Neuronal stem cell (in vitro differentiated cells): Measurements from ENCODE around the gene ROR1.

Experiments used
- DNase-seq: peaks from one replicate; pipeline ENCODE4 v3.0.0-alpha.2; 2013; ENCODE audit warnings: low spot score
- H2AFZ ChIP-seq: one replicate; pipeline ENCODE4 v1.6.1; 2013; ENCODE audit warnings: mild to moderate bottlenecking, low read length, inconsistent platforms
- H2AK5ac ChIP-seq: 2 replicates; pipeline ENCODE4 v1.6.1; 2013; ENCODE audit warnings: low read depth, mild to moderate bottlenecking, inconsistent platforms, low read length, moderate library complexity, mixed read lengths
- H2BK120ac ChIP-seq: 2 replicates; pipeline ENCODE4 v1.6.1; 2013; ENCODE audit warnings: low read depth, mild to moderate bottlenecking, inconsistent platforms, low read length, moderate library complexity, mixed read lengths
- H2BK12ac ChIP-seq: one replicate; pipeline ENCODE4 v1.6.1; 2013; ENCODE audit warnings: low read length, inconsistent platforms
- H2BK15ac ChIP-seq: 2 replicates; pipeline ENCODE4 v1.6.1; 2013; ENCODE audit warnings: mild to moderate bottlenecking, low read length, inconsistent platforms, mixed read lengths
- H2BK5ac ChIP-seq: one replicate; pipeline ENCODE4 v1.6.1; 2013; ENCODE audit warnings: inconsistent platforms, mild to moderate bottlenecking, low read length, moderate library complexity
- H3K14ac ChIP-seq: one replicate; pipeline ENCODE4 v1.6.1; 2013; ENCODE audit warnings: low read length, inconsistent platforms
- H3K18ac ChIP-seq: 2 replicates; pipeline ENCODE4 v1.6.1; 2013; ENCODE audit warnings: low read length, inconsistent platforms
- H3K23ac ChIP-seq: 2 replicates; pipeline ENCODE4 v1.6.1; 2013; ENCODE audit warnings: low read depth, mild to moderate bottlenecking, mixed read lengths, low read length, inconsistent platforms; ENCODE audit not compliant: poor library complexity
- H3K27ac ChIP-seq: replicated peaks from 3 replicates; pipeline ENCODE4 v1.5.1; 2013; ENCODE audit warnings: low read length, inconsistent platforms
- H3K27me3 ChIP-seq, 3 experiments: 2 replicates each; pipeline ENCODE4 v1.6.1; 2013; ENCODE audit warnings: low read length in 3 of 3, mild to moderate bottlenecking in 2 of 3, inconsistent platforms in 1 of 3, low read depth in 1 of 3, mixed read lengths in 1 of 3, moderate library complexity in 1 of 3; ENCODE audit not compliant: control insufficient read depth in 3 of 3, insufficient read depth in 3 of 3
- H3K36me3 ChIP-seq, 2 donors: replicated peaks in 1 of 2; 2 replicates each; pipeline ENCODE4 v1.6.1; 2013; ENCODE audit warnings: low read length in 2 of 2; ENCODE audit not compliant: control insufficient read depth in 2 of 2, insufficient read depth in 2 of 2
- H3K4ac ChIP-seq: 2 replicates; pipeline ENCODE4 v1.6.1; 2013; ENCODE audit warnings: inconsistent platforms, mild to moderate bottlenecking, low read length, moderate library complexity
- H3K4me1 ChIP-seq, 2 donors: 1 replicate in 1 of 2; 2 replicates in 1 of 2; pipeline ENCODE4 v1.6.1; 2013; ENCODE audit warnings: low read length in 2 of 2, low read depth in 1 of 2; ENCODE audit not compliant: control insufficient read depth in 2 of 2, insufficient read depth in 1 of 2
- H3K4me2 ChIP-seq: one replicate; pipeline ENCODE4 v1.6.1; 2013; ENCODE audit warnings: mild to moderate bottlenecking, low read length, inconsistent platforms; ENCODE audit not compliant: insufficient read depth, poor library complexity, severe bottlenecking
- H3K4me3 ChIP-seq, 2 donors: 2 replicates each; pipeline ENCODE4 v1.5.1; 2013; ENCODE audit warnings: low read length in 2 of 2, mild to moderate bottlenecking in 2 of 2, inconsistent platforms in 1 of 2, moderate library complexity in 1 of 2
- H3K79me1 ChIP-seq: one replicate; pipeline ENCODE4 v1.6.1; 2013; ENCODE audit warnings: low read depth, mild to moderate bottlenecking, inconsistent platforms, low read length, moderate library complexity
- H3K9ac ChIP-seq: one replicate; pipeline ENCODE4 v1.6.1; 2013; ENCODE audit warnings: mild to moderate bottlenecking, low read depth, low read length, inconsistent platforms; ENCODE audit not compliant: poor library complexity
- H3K9me3 ChIP-seq, 2 donors: replicated peaks in 1 of 2; 2 replicates each; pipeline versions ENCODE3 to v1.6.1; 2013; ENCODE audit warnings: low read length in 2 of 2, mild to moderate bottlenecking in 2 of 2, inconsistent platforms in 1 of 2, low read depth in 1 of 2, mixed read lengths in 1 of 2, moderate library complexity in 1 of 2; ENCODE audit not compliant: control insufficient read depth in 2 of 2, insufficient read depth in 1 of 2
- H4K8ac ChIP-seq: one replicate; pipeline ENCODE4 v1.6.1; 2013; ENCODE audit warnings: low read depth, mild to moderate bottlenecking, inconsistent platforms, low read length, moderate library complexity
- H4K91ac ChIP-seq: one replicate; pipeline ENCODE4 v1.6.1; 2013; ENCODE audit warnings: low read length, low read depth, mild to moderate bottlenecking, inconsistent platforms; ENCODE audit not compliant: poor library complexity
- WGBS, 2 donors: extraction: QIAGEN DNeasy Blood & Tissue Kit; methylation state at CpG; one replicate each; pipeline ENCODE4 v1.1.7; 2013; ENCODE audit warnings: missing lambda C conversion rate in 2 of 2, mixed read lengths in 1 of 2; ENCODE audit not compliant: insufficient read length in 2 of 2, insufficient replicate concordance in 1 of 2; ENCODE audit errors: extremely low coverage in 2 of 2; 5-methylcytosine and 5-hydroxymethylcytosine counted together

ROR1 gene

GRCh38 chr1:63730211-63730610, 43.6 kb upstream of the ROR1 start:
- Histone ChIP-seq H3K9ac (no peak overlapping the region), H3K27me3 (peaks cover 0 to 2% (median 0%) of the 10 kb centered on the region in 3 experiments), H3K9me3 (peaks cover 0 to 2% of the 10 kb centered on the region in 2 donors), H2BK15ac (no peak overlapping the region), H2AFZ (no peak overlapping the region), H3K4ac (no peak overlapping the region), H3K4me2 (no peak overlapping the region), H3K4me1 (peaks cover 0 to 12% of the 10 kb centered on the region in 2 donors), H3K18ac (no peak overlapping the region), H3K4me3 (no peak overlapping the region), H4K8ac (no peak overlapping the region), H3K27ac (no peak overlapping the region), H3K36me3 (no peaks in the 10 kb centered on the region), H3K14ac (no peak overlapping the region), H2BK12ac (no peak overlapping the region), H2AK5ac (no peak overlapping the region), H3K23ac (no peak overlapping the region), H4K91ac (no peak overlapping the region), H2BK5ac (no peak overlapping the region), H3K79me1 (no peaks in the 10 kb centered on the region), H2BK120ac (no peak overlapping the region)
- DNase-seq: no peak
- no CpG with 5 or more reads among the region's 4 CpGs for WGBS, 2 donors

- no peak for DNase-seq
- no peak overlapping the region for H3K14ac ChIP-seq
- no peak overlapping the region for H3K4me2 ChIP-seq
- peaks cover 0 to 2% (median 0%) of the 10 kb centered on the region in 3 experiments for H3K27me3 ChIP-seq
- no peak overlapping the region for H2BK12ac ChIP-seq
- no peak overlapping the region for H3K4me3 ChIP-seq
- no peak overlapping the region for H3K9ac ChIP-seq
- H2AK5ac ChIP-seq: no peak overlapping the region
- no peak overlapping the region for H3K4ac ChIP-seq
- H3K9me3 ChIP-seq: peaks cover 0 to 2% of the 10 kb centered on the region in 2 donors
- H2BK120ac ChIP-seq: no peak overlapping the region
- no peaks in the 10 kb centered on the region for H3K79me1 ChIP-seq
- H2BK5ac ChIP-seq: no peak overlapping the region
- H3K36me3 ChIP-seq: no peaks in the 10 kb centered on the region
- H4K91ac ChIP-seq: no peak overlapping the region
- no peak overlapping the region for H3K27ac ChIP-seq
- no peak overlapping the region for H3K23ac ChIP-seq
- H3K4me1 ChIP-seq: peaks cover 0 to 12% of the 10 kb centered on the region in 2 donors
- H4K8ac ChIP-seq: no peak overlapping the region
- H2AFZ ChIP-seq: no peak overlapping the region
- H2BK15ac ChIP-seq: no peak overlapping the region
- WGBS, 2 donors: no CpG with 5 or more reads among the region's 9 CpGs
- no peak overlapping the region for H3K18ac ChIP-seq
Observed at GRCh38 chr1:63731117-63732043, 42.4 kb upstream of the ROR1 start.

DNA sequence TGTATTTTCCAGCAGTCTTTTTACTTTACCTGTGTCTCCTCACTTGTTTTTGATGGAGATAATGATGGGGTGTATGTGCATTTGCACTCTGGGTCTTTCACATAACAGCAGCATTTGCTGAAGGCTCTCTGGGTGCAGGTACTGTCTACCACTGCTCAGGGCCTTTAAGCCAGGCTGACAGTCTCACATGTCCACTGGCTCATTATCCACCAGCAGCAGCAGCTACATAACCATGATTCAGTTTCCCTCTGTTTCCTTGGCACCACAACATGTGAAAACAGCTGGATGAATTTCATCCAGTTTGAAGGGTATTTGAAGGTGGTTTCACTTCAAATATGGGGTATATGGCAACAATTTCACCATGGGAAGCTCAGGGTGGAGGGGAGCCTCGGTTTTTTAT, 41.2 kb upstream of the ROR1 start:
- Histone ChIP-seq H2BK5ac (no peak overlapping the region), H3K9me3 (peaks cover 0 to 2% of the 10 kb centered on the region in 2 donors), H4K91ac (no peak overlapping the region), H3K9ac (no peak overlapping the region), H3K4me1 (peaks cover 0 to 12% of the 10 kb centered on the region in 2 donors), H3K18ac (no peak overlapping the region), H3K4me3 (no peak overlapping the region), H3K36me3 (no peaks in the 10 kb centered on the region), H3K14ac (no peak overlapping the region), H2BK12ac (no peak overlapping the region), H2BK15ac (no peak overlapping the region), H2AK5ac (no peak overlapping the region), H3K27ac (no peak overlapping the region), H3K27me3 (peaks cover 0 to 2% (median 0%) of the 10 kb centered on the region in 3 experiments), H3K79me1 (no peaks in the 10 kb centered on the region), H3K23ac (no peak overlapping the region), H3K4ac (no peak overlapping the region), H2AFZ (no peak overlapping the region), H4K8ac (no peak overlapping the region), H3K4me2 (no peak overlapping the region), H2BK120ac (no peak overlapping the region)
- WGBS, 2 donors: no CpG with 5 or more reads among the region's 1 CpG
- DNase-seq: no peak

DNA sequence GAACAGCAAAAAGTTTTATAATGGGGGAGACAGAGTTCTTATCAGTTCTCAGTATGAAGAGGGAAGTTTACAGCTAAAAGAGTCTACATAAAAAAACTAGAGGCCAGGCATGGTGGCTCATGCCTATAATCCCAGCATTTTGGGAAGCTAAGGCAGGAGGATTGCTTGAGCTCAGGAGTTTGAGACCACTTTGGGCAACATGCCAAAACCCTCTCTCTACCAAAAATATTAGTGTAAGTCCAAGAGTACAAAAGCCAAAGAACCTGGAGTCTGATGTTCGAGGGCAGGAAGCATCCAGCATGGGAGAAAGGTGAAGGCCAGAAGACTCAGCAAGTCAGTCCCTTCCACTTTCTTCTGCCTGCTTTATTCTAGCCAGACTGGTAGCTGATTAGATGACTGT, 35.0 kb upstream of the ROR1 start:
- no peak overlapping the region for H3K23ac ChIP-seq
- H4K8ac ChIP-seq: no peak overlapping the region
- H2BK120ac ChIP-seq: no peak overlapping the region
- no peaks in the 10 kb centered on the region for H3K9me3 ChIP-seq
- no peak overlapping the region for H2AFZ ChIP-seq
- no peak overlapping the region for H3K4me3 ChIP-seq
- H3K27ac ChIP-seq: no peak overlapping the region
- H3K9ac ChIP-seq: no peak overlapping the region
- no peak overlapping the region for H3K4ac ChIP-seq
- H2BK5ac ChIP-seq: no peak overlapping the region
- no peak overlapping the region for H3K4me2 ChIP-seq
- H3K36me3 ChIP-seq: no peaks in the 10 kb centered on the region
- WGBS, 2 donors: no CpG with 5 or more reads among the region's 1 CpG
- H3K14ac ChIP-seq: no peak overlapping the region
- DNase-seq: no peak
- no peak overlapping the region for H3K18ac ChIP-seq
- H2BK12ac ChIP-seq: no peak overlapping the region
- no peak overlapping the region for H4K91ac ChIP-seq
- no peak overlapping the region for H2AK5ac ChIP-seq
- no peak overlapping the region for H2BK15ac ChIP-seq
- H3K4me1 ChIP-seq: no peaks in the 10 kb centered on the region
- no peaks in the 10 kb centered on the region for H3K79me1 ChIP-seq
- H3K27me3 ChIP-seq: peaks cover 0 to 9% (median 0%) of the 10 kb centered on the region in 3 experiments
